Coronary artery (tissue), 2 donors: ENCODE results near the gene CHIA.

ENCODE experiments used
- DNase-seq: peaks from one replicate; pipeline ENCODE4 v3.0.0-alpha.2; 2017; ENCODE audit warnings: low spot score
- H3K27ac ChIP-seq, 2 donors: fragments of 200-600 bp; sonication (generic); one replicate each; pipeline ENCODE4 v1.5.1; 2016 to 2019
- H3K4me3 ChIP-seq: fragments of 200-600 bp; sonication (generic); 2 replicates; pipeline ENCODE4 v1.5.1; 2016; ENCODE audit warnings: mild to moderate bottlenecking, moderate library complexity
- CTCF ChIP-seq: fragments of 200-600 bp; sonication (generic); IDR thresholded peaks from one replicate; pipeline ENCODE4 v1.5.1; 2019; ENCODE audit warnings: antibody characterized with exemption

The CHIA gene

GRCh38 chr1:111272081-111272480 lies 18.6 kb upstream of the CHIA start:
- no peak for TF ChIP-seq CTCF
- Histone ChIP-seq H3K4me3 (no peak overlapping the region), H3K27ac (no peak overlapping the region)
- DNase-seq: no peak

- Histone ChIP-seq H3K27ac (peak overlapping the region in 1 of 2 donors; percentile 43), H3K4me3 (no peak overlapping the region)
- no peak for DNase-seq
- no peak for TF ChIP-seq CTCF
These were observed 16.0 kb upstream of the CHIA start for GRCh38 chr1:111274653-111275052.

GRCh38 chr1:111275079-111275478 lies 15.6 kb upstream of the CHIA start:
- no peak overlapping the region for H3K4me3 ChIP-seq
- no peak for TF ChIP-seq CTCF
- peak overlapping the region in 1 of 2 donors; percentile 7 for H3K27ac ChIP-seq
- no peak for DNase-seq

GRCh38 chr1:111275780-111276433 lies 14.7 kb upstream of the CHIA start:
- TF ChIP-seq CTCF: no peak
- Histone ChIP-seq H3K4me3 (no peak overlapping the region), H3K27ac (no peak overlapping the region)
- DNase-seq: no peak

DNA sequence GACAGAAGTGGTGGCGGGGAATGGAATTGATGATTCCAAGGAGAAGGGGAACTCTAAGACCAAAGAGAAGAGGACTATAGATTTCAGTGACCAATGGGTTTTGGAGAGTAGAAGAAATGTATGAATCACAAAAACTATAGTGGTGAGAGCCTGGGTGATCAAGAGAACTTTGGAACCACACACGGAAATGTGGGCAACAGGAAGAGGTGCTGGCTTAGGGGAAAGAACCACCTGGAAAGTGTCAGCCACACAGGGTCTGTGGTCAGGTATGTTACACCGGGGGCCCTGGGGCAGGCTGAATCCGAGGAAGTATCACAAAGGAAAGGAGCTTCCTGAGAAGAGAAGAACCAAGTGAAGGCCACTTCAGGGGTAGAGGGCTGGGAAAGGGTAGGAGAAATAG lies 11.5 kb upstream of the CHIA start:
- DNase-seq: no peak
- TF ChIP-seq CTCF: no peak
- Histone ChIP-seq H3K27ac (no peak overlapping the region), H3K4me3 (no peak overlapping the region)

GRCh38 chr1:111280267-111280666 lies 10.4 kb upstream of the CHIA start:
- Histone ChIP-seq H3K4me3 (no peak overlapping the region), H3K27ac (no peak overlapping the region)
- no peak for TF ChIP-seq CTCF
- DNase-seq: no peak

- Histone ChIP-seq H3K4me3 (no peak overlapping the region), H3K27ac (no peak overlapping the region)
- TF ChIP-seq CTCF: no peak
- DNase-seq: no peak
These were observed 9.2 kb upstream of the CHIA start for GRCh38 chr1:111281411-111281810.
